Nephron progenitor cell (in vitro differentiated cells): ENCODE measurements around the gene KCTD17.

ENCODE experiments used
- DNase-seq: peaks from one replicate; pipeline ENCODE4 v3.0.0; 2021
- H3K27ac Mint-ChIP-seq: 2 replicates; pipeline ENCODE4 v1.8.0; 2021; ENCODE audit warnings: mild to moderate bottlenecking, moderate library complexity, mixed read lengths
- H3K27me3 Mint-ChIP-seq: 2 replicates; pipeline ENCODE4 v1.8.0; 2021; ENCODE audit warnings: mild to moderate bottlenecking, low read depth, mixed read lengths; ENCODE audit not compliant: poor library complexity
- H3K36me3 Mint-ChIP-seq: 2 replicates; pipeline ENCODE4 v1.8.0; 2021; ENCODE audit warnings: low read depth, mixed read lengths
- H3K4me1 Mint-ChIP-seq: 2 replicates; pipeline ENCODE4 v1.8.0; 2021; ENCODE audit warnings: mixed read lengths
- H3K4me3 Mint-ChIP-seq: 2 replicates; pipeline ENCODE4 v1.8.0; 2021; ENCODE audit warnings: mild to moderate bottlenecking, moderate library complexity, mixed read lengths
- H3K9me3 Mint-ChIP-seq: 2 replicates; pipeline ENCODE4 v1.8.0; 2021; ENCODE audit warnings: mild to moderate bottlenecking, moderate library complexity, mixed read lengths
- CTCF ChIP-seq: fragments of 200-600 bp; sonication (generic); IDR thresholded peaks from 2 replicates; pipeline ENCODE4 v1.5.0; 2021; ENCODE audit warnings: antibody characterized with exemption

Gene KCTD17

GRCh38 chr22:37009490-37009889 is 42.1 kb upstream of the KCTD17 start:
- DNase-seq: no peak
- H3K9me3 Mint-ChIP-seq: peaks cover 3% of the 10 kb centered on the region
- no peak for TF ChIP-seq CTCF
- no peaks in the 10 kb centered on the region for H3K36me3 Mint-ChIP-seq
- peaks cover 8% of the 10 kb centered on the region for H3K27me3 Mint-ChIP-seq
- H3K4me3 Mint-ChIP-seq: no peak overlapping the region
- H3K27ac Mint-ChIP-seq: no peak overlapping the region
- H3K4me1 Mint-ChIP-seq: peaks cover 14% of the 10 kb centered on the region

- DNase-seq: no peak
- no peak overlapping the region for H3K27ac Mint-ChIP-seq
- H3K4me3 Mint-ChIP-seq: no peak overlapping the region
- peaks cover 3% of the 10 kb centered on the region for H3K9me3 Mint-ChIP-seq
- H3K36me3 Mint-ChIP-seq: no peaks in the 10 kb centered on the region
- H3K27me3 Mint-ChIP-seq: peaks cover 8% of the 10 kb centered on the region
- peaks cover 18% of the 10 kb centered on the region for H3K4me1 Mint-ChIP-seq
- TF ChIP-seq CTCF: no peak
Observed at GRCh38 chr22:37010174-37010573, 41.4 kb upstream of the KCTD17 start.

GRCh38 chr22:37010976-37011375 is 40.6 kb upstream of the KCTD17 start:
- Mint-ChIP-seq H3K4me3 (no peak overlapping the region), H3K27me3 (peaks cover 10% of the 10 kb centered on the region), H3K27ac (peak overlapping the region; percentile 89), H3K4me1 (peaks cover 22% of the 10 kb centered on the region), H3K36me3 (no peaks in the 10 kb centered on the region), H3K9me3 (no peaks in the 10 kb centered on the region)
- DNase-seq: no peak
- no peak for TF ChIP-seq CTCF

GRCh38 chr22:37011472-37011871 is 40.1 kb upstream of the KCTD17 start:
- H3K27me3 Mint-ChIP-seq: peaks cover 10% of the 10 kb centered on the region
- no peak overlapping the region for H3K4me3 Mint-ChIP-seq
- TF ChIP-seq CTCF: no peak
- no peak overlapping the region for H3K27ac Mint-ChIP-seq
- H3K4me1 Mint-ChIP-seq: peaks cover 25% of the 10 kb centered on the region
- H3K36me3 Mint-ChIP-seq: no peaks in the 10 kb centered on the region
- DNase-seq: no peak
- H3K9me3 Mint-ChIP-seq: no peaks in the 10 kb centered on the region

GRCh38 chr22:37012262-37012904 is 39.2 kb upstream of the KCTD17 start:
- H3K4me1 Mint-ChIP-seq: peaks cover 30% of the 10 kb centered on the region
- H3K36me3 Mint-ChIP-seq: no peaks in the 10 kb centered on the region
- peaks cover 6% of the 10 kb centered on the region for H3K27me3 Mint-ChIP-seq
- DNase-seq: no peak
- no peak for TF ChIP-seq CTCF
- H3K9me3 Mint-ChIP-seq: no peaks in the 10 kb centered on the region
- H3K4me3 Mint-ChIP-seq: no peak overlapping the region
- no peak overlapping the region for H3K27ac Mint-ChIP-seq

- H3K4me1 Mint-ChIP-seq: peaks cover 30% of the 10 kb centered on the region
- TF ChIP-seq CTCF: no peak
- H3K36me3 Mint-ChIP-seq: no peaks in the 10 kb centered on the region
- H3K27me3 Mint-ChIP-seq: peaks cover 6% of the 10 kb centered on the region
- H3K9me3 Mint-ChIP-seq: no peaks in the 10 kb centered on the region
- DNase-seq: no peak
- no peak overlapping the region for H3K4me3 Mint-ChIP-seq
- peak overlapping the region; percentile 74 for H3K27ac Mint-ChIP-seq
Observed at GRCh38 chr22:37012956-37013355, 38.6 kb upstream of the KCTD17 start.
